ENCODE data around the gene CDK14. TPM values are rescaled to one million over a fixed set of nuclear protein-coding genes. Genes with fewer than 3 reads are reported as not detected.

The CDK14 gene
- total RNA-seq, 1 donor from 2014 or later = 79.4 TPM

DNA sequence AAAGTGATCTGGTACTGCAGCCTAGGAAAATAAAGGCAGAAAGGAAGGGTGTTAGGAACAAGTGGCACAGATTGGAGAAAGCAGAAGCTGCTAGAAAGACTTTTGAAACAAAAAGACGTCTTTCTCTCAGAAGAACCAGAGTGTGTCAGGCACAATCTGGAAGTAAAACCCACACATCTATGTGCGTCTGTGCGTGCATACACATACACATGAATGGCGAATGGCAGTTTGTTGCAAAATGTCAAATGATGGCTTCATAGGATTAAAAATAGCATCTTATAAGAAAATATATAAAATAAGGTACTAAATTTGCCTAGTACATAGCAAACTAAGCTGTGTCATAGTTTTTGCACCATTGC is 246.3 kb downstream of the CDK14 start:
- DNase-seq (ENCODE audit: low spot score) (no peak), ATAC-seq (no peak)
- intact Hi-C loops (cut with DNase I) = no loop called here

DNA sequence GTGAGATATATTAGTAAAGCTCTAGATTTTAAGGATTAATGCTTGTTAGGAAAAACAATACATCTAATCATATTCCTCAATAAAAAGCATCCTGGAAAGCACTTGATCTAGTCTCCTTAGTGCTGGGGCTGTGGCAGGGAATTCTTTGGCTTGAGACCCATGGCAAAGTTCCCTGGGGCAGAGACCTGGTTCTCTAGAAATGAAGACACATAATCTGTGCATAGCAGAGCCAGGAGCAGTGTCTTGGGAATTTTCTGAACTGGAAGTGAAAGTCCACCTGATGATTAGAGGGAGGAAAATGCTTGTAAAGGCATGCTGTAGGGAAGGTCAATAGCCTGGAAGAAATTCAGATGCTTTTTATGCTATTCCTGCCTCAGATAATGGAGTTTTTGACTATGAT is 247.4 kb downstream of the CDK14 start:
- intact Hi-C loops (cut with DNase I) = no loop called here
- ATAC-seq = peak; percentile 54
- no peak for DNase-seq (ENCODE audit: low spot score)

DNA sequence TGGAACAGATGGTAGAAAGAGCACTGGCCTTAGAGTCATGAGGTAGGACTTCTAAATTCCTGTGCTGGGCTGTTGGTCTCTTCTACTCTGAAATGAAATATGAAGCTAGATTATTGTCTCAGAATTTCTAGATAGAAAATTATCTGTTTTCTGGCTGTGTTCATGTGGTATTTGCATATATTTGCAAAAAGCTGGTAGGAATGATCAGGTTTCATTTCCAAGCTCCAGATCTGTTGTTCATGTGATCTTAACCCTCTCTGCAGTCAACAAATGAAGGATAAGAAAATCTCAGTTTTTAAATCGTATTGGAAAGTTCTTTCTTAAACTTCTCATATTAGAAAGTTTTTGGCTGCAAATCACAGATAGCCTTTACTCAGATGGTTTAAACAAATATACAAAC is 248.3 kb downstream of the CDK14 start:
- ATAC-seq (no peak), DNase-seq (ENCODE audit: low spot score) (no peak)
- intact Hi-C loops (cut with DNase I) = no loop called here

DNA sequence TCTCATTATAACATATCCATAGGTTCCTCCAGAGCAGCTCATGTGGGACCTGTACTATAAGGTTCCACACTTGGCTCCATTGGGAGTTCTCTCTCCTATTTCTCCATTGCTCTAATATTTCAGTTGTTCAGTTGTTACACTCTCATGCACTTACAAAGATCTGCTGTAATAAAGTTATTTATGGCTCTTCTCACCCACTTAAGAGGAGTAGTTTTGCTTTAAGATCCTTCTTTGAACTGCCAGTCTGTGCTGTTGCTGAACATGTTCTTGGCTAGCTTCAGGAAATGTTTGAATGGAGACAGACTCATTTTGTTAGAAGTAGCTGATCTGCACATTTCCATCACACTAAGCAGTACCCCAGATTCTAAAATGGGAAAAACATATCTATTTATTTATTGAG is 250.1 kb downstream of the CDK14 start:
- intact Hi-C loops (cut with DNase I) = no loop called here
- ATAC-seq = no peak
- no peak for DNase-seq (ENCODE audit: low spot score)

DNA sequence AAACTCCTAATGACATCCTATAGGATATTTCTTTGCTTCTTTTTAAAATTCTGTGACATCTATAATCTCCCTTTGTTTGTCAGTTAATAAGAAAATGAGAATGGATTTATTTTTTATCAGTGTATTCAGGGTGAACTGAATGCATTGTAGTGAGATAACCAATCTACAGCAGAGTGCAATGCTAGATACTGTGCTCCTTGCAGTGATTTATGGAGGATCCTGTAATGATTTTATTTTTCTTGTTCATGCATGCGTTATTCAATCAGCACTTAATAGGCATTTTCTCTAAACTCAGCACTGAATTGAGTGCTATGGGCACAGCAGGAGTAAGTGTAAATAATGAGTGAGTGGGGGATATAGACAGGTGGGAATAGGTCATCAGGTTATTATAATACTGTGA is 253.9 kb downstream of the CDK14 start:
- no peak for DNase-seq (ENCODE audit: low spot score)
- no peak for ATAC-seq
- intact Hi-C loops (cut with DNase I) = no loop called here

DNA sequence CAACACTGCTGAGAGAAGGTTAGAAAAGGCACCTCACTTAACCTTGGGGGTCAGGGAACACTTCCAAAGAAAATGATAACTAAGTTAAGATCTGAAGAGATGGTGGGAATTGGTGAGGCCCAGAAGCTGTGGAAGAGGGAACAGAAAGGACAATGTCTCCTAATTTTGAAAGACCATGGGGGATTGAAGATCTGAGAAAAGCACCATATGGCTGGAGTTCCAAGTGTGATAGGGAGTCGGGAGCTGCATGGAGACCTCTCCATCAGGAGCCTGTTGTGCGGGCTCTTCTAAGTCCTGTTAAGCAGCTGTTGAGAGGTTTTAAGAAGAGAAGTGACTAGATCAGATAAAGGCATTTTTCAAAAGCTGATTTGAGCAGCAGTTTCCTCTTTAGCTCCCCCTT is 254.3 kb downstream of the CDK14 start:
- no peak for DNase-seq (ENCODE audit: low spot score)
- ATAC-seq = no peak
- intact Hi-C loops (cut with DNase I) = no loop called here

DNA sequence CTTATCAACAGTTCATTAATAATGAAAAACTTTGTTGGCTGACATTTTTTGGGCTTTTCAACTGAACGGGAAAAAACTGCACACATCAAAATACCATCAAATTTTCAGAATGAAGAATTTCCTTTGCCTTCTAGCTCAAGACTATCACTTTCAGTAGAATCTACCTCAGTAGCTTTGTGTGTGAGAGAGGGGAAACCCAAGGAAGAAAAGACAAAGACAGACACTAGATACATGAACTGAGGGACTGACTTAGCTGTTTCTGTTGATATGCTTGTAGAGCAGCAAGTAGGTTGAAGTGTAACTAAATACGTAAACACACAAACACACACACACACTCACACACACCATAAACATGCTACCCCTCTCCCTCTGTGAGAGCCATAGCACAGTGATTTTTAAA is 257.1 kb downstream of the CDK14 start:
- DNase-seq (ENCODE audit: low spot score) (no peak), ATAC-seq (no peak)
- intact Hi-C loops (cut with DNase I) = no loop called here

DNA sequence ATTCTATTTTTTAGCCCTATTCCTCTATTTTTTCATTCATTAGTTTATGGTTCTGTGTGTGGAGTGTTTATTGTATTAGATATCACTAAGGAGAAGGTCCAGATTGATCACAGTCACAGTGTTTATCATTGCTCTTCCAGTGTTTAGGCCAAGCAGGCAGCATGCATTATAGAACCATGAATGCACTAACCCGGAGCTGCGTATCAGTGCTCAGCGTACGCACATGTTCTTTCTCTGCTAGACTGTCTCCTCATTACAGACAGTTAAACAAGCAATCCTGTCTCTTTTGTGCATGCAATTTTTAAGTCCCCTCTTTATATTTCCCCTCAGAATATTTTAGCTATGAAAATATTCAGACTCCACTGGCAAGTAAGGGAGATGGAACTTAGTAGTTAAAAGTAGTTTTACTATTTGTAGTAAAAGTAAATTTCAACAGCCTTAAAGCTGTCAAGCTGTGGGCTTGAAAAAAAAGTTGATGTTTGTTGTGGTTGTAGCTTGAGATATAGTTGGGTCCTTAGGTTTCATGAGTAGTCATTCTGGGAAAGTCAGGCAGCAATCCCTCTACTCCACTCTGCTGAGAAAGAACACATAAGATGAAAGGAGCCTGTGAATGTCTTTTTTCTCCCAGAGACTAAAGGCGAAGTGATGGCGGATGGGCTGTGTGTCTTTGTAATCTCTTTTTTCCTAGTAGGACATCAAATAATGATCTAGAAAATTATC is 260.4 kb downstream of the CDK14 start:
- DNase-seq (ENCODE audit: low spot score) = no peak
- intact Hi-C loops (cut with DNase I) = no loop called here
- ATAC-seq = no peak

DNA sequence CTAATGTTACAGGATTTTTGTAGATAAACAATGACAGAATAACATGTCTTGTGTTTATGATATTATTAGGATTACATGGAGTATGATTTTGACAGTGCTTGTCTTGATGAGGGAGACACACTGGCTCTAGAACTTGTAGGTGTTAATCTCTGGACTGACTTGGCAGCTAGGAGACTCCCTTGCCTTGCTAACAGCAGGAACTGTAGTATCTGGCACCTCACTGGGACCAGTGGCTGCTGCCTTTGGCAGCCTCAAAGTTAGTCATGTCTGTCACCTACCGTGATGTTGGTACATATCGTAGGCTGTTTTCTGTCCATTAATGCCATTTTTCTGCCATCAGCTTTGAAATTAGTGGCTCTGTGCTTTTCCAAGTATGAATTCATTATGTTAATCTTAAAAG is 261.5 kb downstream of the CDK14 start:
- no peak for ATAC-seq
- intact Hi-C loops (cut with DNase I) = no loop called here
- no peak for DNase-seq (ENCODE audit: low spot score)

DNA sequence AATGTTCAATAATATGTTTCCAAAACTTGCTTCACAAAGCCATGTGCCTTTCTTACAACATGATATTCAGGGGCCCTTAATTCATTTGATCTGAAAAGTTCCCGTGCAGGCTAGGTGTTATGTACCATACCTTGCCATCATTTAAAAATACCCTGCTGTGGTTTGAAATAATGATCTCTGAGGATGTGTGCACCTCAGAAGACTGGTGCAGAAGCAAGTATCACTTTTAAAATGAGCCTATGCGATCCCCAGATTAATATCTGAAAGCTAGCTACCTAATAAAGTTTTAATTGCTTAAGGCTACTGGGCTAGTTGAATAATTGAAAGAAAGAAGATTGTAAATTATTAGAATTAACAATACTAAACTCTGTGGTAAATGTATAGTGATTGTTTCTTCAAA is 262.4 kb downstream of the CDK14 start:
- ATAC-seq = no peak
- intact Hi-C loops (cut with DNase I) = no loop called here
- DNase-seq (ENCODE audit: low spot score) = no peak

DNA sequence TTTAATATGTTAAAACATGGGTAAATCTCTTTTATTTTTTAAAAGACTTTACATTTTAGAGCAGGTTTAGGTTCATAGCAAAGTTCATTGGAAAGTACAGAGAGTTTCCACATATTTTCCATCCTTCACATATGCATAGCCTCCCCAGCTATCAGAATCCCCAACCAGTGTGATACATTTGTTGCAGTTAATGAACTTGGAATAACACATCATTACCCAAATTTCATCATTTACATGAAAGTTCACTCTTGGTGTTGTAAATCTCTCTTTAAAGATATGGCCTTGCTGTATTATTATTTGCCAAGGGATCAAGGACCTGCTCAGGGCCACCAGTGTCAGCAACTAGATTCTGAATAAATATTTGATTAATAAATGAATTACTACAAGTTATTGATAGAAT is 263.4 kb downstream of the CDK14 start:
- DNase-seq (ENCODE audit: low spot score) (no peak), ATAC-seq (no peak)
- intact Hi-C loops (cut with DNase I) = no loop called here

DNA sequence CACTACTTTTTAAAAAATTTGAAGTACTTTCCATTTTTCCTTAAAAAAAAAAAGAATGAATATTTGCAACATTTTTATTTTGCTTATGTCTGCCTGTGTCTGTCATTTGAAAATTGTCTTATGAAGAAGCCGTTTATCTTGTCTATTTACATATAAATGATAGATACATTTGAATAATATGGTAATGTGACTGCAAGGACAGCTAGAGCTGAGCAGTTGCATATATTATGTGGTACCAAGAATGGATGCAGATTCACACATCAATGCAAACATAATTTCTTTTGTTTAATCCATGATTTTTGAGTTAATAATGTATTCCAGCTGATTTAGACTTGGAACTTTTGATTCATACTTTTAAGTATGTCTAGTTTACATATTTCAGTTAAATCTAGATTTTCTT is 268.0 kb downstream of the CDK14 start:
- no peak for DNase-seq (ENCODE audit: low spot score)
- no peak for ATAC-seq
- intact Hi-C loops (cut with DNase I) = no loop called here

DNA sequence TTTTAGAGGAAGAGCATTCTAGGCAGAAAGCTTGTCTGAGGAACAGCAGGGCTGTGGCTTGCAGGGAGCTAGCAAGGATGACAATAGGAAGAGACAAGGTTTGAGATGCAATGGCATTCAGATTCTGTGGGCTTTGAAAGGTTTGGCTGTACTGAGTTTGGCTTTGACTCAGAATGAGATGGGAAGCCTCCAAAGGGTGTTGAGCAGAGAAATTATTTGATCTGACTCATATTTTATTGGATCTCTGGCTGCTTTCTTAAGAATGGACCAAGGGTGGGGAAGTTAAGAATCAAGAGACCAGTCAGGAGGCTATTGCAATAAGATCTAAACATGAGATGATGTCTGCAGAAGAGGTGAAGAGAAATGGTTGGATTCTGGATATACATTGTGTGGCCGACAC is 273.2 kb downstream of the CDK14 start:
- intact Hi-C loops (cut with DNase I) = no loop called here
- no peak for ATAC-seq
- no peak for DNase-seq (ENCODE audit: low spot score)

DNA sequence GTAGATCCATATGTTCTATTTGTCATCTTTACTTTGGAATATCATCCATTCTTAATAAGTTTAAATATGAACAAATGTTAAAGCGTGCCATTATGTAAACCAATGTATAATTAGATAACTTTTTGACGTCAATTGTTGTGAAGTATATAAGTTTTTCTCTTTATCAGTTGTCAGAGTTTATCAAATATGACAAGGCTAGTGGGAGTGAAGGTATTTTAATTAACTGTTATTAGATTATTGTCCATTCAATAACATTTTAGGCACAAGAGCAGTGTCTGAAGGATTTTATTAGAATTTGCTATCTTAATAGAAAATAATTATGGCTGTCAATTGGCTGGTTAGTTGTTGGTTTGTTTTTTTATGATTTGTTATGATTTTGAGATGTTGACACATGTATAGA is 280.6 kb downstream of the CDK14 start:
- no peak for ATAC-seq
- intact Hi-C loops (cut with DNase I) = no loop called here
- no peak for DNase-seq (ENCODE audit: low spot score)

DNA sequence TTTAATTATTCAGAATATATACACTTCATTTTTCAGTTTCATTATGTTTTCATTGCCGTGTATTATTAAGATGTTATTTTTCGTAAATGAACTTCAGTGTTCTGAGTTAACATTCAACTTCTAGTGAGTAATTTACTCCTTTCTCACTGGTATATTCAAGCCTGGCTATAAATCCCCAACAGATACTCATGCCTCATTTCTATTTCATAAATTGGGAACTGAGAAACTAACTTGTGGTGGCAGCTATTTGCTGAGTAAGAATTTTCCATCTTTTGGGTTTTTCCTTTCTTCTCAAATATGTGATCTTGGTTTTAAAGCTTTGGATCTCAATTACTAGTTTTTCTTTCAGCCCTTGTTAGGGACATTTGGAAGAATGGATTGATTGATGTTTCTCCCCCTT is 281.1 kb downstream of the CDK14 start:
- ATAC-seq = no peak
- intact Hi-C loops (cut with DNase I) = no loop called here
- no peak for DNase-seq (ENCODE audit: low spot score)

DNA sequence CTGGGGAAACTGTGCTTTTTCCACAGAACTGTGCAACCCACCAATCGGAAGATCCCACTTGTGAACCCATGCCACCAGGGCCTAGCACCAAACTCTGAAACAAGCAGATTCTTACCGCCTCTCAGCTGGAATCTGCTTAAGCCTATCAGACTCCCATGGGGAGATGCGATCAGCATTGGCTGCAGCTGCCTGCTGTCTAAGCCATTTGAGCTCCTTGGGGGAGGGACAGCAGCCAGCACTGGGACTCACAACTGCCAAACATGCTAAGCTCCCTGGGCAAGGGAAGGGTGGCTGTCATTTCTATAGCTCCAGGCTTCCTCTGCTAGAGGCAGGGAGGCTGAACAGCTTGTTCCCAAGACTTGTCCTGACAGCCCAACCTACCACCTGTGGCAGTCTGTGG is 283.8 kb downstream of the CDK14 start:
- DNase-seq (ENCODE audit: low spot score) (no peak), ATAC-seq (no peak)
- intact Hi-C loops (cut with DNase I) = no loop called here

DNA sequence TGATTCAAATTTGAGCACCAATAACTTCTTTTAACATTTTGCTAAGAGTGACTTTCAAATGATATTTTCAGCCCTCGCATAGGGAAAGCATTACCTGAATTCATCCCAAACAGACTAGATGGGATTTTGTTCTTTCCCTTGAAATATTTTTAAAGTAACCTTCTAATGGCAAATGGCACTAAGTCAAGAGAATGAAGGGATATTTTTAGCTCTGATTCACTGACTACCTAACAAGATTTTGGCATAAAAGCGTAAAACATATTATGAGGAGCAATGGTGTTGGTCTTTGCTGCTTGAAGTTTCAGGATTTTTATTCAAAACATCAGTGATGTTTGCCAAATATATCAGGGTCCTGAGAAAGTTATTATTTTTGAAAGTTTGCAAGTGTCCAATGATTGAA is 290.3 kb downstream of the CDK14 start:
- ATAC-seq (peak; percentile 24), DNase-seq (ENCODE audit: low spot score) (no peak)
- intact Hi-C loops (cut with DNase I) = no loop called here

DNA sequence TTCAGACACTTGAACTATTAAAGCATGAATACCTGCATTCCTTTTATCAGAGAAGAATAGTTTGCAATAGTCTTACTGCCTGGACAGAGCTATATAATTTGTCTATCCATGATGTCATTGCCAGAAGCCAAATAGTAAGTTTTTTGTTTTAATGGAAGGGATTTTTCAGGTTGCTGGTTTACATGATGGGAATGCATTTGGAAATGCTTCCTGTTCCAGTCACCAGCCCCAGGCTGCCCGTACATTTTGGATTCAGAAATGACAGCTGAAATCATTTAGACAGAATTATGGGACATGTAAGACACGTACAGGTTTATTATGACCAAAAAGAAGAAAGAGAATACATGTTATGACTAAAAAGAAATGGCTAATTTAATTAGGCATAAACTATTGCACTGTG is 293.1 kb downstream of the CDK14 start:
- ATAC-seq (no peak), DNase-seq (ENCODE audit: low spot score) (no peak)
- intact Hi-C loops (cut with DNase I) = no loop called here

DNA sequence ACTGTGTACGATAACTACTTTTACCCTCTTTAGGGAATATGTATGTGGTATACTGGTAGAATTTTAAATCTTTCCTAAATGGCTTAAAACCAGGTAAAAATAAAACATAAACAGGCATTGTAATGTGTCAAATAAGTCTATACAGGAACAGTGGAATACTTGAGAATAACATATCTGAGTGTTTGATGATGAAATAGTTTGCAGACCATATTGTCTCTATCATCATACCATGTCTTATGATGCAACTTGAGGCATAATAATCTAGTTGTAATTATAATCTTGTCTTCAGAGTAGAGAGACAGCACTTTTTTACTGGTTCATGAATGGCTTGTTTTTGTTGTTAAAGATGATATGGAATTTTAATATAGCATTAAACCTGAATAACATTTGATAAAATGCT is 293.5 kb downstream of the CDK14 start:
- intact Hi-C loops (cut with DNase I) = no loop called here
- DNase-seq (ENCODE audit: low spot score) (no peak), ATAC-seq (no peak)

DNA sequence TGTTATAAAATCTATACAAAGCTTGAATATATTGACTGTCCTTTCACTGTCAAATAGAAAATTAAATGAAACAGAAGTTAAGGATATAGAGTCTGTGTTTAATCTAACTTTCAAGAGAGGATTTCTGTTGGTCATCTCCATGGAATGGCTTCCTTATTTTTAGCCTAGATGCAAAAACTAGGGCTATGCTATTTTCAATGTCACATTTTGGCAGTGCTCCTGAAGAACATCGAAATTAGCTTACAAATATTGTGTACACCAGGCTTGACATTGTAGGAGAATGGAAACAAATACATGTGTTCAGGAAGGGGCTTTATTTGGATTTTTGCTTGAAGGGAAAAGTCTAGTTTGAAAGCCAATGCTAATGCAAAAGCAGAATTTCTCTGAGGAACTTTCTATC is 295.4 kb downstream of the CDK14 start:
- intact Hi-C loops (cut with DNase I) = no loop called here
- ATAC-seq = no peak
- no peak for DNase-seq (ENCODE audit: low spot score)

DNA sequence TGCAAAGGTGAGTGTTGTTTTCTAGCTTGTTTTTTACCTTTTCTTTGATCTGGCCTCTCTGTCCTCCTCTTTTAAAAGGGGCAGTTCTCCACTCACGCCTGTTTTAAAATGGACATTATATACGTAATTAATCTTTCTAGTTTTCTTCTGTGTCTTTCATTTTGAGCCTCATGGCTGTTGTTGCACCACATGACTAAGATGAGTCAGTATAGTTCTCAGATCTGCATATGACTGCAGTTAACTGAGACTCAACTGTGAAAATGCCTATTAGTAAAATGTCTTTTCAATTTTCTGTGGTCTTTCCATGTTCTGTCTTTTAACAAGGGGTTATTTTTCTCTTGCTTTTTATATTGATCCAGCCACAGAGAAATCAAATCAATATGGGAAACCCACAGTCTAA is 296.1 kb downstream of the CDK14 start:
- intact Hi-C loops (cut with DNase I) = no loop called here
- no peak for ATAC-seq
- no peak for DNase-seq (ENCODE audit: low spot score)

DNA sequence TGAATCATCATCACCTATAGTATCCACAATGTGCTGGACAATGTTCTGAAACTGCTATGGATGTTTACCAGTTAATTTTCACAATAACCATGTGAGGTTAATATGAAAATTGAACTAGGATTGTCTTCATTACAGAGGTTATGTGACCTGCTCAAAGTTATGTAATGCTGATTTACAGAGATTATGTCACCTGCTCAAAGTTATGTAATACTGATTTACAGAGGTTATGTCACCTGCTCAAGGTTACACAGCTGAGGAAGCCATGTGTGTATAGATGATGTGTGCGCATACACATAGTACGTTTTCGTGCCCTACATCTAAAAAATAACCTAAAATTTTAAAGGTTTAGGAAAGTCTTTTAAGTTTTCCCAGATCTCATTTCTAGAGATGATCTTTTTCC is 298.0 kb downstream of the CDK14 start:
- no peak for DNase-seq (ENCODE audit: low spot score)
- intact Hi-C loops (cut with DNase I) = no loop called here
- no peak for ATAC-seq
